ELR (cell line): ENCODE measurements around the gene PLAAT2.
"Not testable (repeated sequence)": the region's sequence is repeated elsewhere in the genome, so short reads cannot be mapped to it uniquely, and the experiment has no call there.

Experiments used
- DNase-seq: peaks from one replicate; pipeline ENCODE4 v3.0.0-alpha.2; 2015; ENCODE audit warnings: low read depth

The PLAAT2 gene

DNA sequence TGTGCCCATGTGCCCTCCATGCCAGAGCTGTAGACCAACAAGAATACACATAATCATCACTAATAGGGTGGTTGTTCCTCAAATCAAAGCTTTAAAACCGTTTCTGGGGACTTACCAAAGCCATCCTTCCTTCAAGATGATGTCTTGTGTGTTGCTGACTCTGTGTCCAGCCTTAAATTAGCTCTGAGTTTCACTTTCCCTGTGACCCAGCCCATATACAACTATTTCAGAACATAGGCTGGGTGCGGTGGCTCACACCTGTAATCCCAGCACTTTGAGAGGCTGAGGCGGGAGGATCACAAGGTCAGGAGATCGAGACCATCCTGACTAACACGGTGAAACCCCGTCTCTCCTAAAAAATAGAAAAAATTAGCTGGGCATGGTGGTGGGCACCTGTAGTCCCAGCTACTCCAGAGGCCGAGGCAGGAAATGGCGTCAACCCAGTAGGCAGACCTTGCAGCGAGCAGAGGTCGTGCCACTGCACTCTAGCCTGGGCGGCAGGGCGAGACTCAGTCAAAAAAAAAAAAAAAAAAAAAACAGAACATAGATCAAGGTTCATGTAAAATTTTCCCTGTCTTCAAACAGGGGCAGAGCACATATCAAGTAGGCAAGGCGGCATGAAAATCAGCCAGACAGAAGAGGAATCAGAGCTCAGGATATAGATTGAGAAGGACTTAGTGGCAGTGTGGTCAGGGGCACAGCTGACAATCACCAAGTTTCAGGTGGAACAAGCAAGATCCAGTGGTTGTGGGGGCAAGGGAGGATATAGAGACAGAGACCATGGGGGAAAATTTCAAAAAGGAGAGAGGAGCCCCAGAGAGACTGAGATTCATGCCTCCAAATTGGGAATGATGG is at the start of gene PLAAT2:
Gene PLAAT2 (minus strand): TSS at position 179 of the 855 bp plus-strand sequence. CDS start 55 bp downstream, at position 124.
- DNase-seq: no peak

DNA sequence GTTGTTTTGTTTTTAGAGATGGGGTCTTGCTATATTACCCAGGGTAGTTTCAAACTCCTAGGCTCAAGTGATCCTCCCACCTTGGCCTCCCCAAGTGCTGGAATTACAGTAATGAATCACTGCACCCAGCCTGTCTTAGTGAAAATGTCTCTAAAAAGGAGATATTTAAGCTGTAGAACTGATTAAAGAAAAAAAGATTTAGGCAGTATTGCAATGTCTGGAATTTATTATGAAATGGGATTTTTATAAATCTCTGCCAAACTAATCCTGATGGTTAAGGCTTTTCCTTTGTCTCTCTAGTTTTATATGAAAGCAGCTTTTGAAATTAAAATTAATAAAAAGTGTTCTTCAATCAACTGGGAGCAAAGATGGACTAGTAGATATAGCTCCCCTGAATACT is 49.0 kb upstream of the PLAAT2 start:
- DNase-seq: no peak

DNA sequence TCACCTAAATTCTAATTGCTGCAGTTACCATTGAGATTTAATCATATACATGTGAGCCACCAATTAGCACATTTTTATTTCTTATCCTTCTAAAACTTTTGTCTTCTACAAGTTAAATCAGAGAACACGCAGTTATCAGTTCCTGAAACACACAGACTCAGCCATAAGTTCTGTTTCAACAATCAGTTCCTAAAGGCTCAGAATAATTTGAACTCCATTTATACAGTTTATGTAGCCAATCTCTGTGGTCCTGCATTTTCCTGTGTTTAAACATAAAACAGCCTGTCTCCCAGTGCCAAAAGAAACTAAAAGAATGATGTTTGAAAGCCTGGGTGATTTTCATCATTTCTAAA is 48.2 kb upstream of the PLAAT2 start:
- no peak for DNase-seq

DNA sequence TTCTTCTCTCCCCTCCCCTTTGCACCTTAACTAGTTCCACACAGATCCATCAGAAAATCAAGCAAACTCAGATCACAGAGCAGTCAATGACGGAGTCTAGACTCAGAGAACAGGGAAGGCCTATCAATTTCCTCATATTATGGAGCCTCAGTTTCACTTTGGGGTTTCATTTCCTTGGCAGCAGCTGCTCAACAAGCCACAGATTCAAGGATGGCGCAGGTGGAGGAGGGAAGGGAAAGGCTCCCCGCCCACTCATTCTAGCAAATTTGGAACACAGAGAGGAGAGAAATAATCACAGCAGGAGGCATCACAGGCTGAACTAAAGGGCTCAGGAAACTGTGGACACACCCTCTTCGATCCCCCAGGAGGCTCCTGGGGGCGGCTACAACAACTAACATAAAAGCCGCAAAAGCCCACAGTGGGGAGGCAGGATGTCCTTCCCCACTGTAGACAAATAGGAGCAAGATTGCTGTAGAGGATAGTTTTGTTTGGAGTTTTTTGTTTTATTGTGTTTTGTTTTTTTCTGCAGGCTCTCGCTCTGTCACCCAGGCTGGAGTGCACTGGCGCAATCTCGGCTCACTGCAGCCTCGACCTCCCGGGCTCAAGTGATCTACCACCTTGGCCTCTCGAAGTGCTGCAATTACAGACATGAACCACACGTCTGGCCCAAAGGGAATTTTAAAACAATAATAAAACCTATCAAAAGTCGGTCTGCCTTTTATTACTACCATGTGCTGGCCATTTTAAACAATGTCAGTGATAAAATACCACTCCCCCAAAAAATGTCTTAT is 47.6 kb upstream of the PLAAT2 start:
- no peak for DNase-seq

DNA sequence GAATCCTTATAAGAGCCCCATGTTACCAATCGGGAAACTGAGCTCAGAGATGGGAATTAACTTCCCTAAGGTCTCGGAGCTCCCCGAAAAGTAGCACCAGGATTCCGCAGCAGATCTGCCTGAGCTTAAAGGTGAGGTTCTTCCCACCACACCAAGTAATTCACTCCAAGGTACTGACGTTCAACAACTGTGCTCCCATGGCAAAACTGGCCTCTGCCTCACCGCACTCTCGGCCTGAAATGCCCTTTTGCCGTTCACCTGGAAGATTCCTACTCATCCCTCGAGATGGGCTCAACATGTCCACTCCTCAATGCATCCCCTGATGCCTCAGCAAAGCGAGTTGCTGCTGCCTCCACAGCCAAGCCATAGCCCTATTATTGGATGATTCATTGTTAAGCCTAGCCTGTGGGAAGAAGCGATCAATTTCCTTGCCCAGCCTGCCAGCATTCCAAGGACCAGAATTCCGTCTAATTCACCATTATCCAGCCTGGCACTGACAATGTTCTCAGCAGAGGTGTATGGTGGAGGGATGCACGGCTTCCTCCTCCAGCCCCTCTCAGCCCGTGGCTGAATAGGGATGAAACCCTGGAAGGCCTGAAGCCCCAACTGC is 46.9 kb upstream of the PLAAT2 start:
- DNase-seq: peak; percentile 41

DNA sequence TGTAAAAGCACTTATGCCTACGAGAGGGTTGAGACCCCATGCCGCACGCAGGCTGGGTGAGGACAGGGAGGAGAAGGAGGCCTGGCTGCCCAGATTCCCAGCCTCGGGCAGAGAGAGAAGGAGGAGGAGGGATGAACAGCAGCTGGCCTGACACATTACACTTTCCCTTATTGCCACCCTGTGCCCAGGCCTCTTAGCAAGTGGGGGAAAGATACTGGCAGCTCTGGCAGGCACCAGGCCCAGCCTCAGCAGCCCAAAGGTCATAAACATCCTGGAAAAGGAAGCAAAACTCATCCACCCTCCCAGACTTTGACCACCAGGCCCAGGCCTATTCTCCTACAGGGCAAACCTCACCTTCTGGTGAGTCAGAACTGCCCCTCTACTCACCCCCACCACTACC is 46.4 kb upstream of the PLAAT2 start:
- peak; percentile 16 for DNase-seq

DNA sequence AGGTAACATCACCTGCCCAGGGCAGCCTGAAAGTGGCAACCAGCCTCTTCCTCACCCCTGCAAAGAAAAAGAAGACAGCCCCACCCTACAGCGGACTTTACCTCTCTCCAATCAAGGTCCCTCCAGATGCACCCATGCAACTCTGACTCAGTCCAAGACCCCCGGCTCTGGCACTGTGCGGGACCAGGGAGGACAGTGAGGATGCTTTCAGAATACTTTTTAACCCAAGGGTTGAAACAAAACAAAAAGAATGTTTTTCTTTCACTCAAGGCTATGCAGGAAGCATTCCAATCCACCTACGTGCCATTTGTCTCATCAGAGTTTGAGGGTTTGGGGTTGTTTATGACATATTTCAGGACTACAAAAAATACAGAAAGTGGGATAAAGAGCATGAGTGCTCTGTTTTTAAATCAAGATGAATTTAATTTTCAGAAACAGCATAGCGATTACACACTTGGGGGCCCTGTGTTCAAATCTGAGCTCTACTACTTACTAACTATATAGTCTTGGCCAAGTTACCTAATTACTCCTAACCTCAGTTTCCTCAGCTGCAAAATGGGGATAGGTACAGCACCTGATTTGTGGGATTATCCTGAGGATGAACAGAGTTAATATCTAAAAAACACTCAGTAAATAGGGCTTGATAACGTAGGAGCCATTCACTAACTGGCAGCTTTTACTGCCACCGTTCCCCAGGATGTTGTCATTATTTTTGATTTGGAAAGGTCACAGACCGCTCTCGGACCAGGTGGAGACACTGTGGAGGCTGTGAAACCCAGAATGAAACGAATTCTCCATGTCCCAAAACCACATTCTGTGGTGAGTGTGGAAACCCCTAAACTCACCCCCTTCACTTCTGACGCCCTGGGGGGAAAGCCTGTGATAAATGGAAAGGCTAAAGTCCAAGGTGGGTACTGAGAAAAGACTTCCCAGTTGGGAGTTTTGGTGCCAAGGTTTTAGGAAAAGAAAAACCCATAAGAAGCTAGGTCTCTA is 45.5 kb upstream of the PLAAT2 start:
- peak; percentile 77 for DNase-seq

DNA sequence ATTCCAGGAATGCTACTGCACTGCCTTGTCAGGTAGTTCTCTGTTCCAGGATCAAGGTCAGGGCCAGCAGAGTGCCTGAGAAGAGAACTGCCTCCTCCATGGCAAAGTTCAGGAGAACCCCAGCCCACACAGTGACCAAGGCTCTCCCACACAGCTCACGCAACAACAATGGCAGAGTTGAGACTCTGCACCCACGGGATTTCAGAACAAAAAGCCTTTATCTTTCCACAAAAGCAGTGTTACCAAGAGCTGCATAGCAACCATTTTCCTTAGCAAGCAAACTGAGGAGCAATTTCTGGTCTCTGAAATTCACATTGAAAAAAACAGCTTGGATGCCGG is 40.0 kb upstream of the PLAAT2 start:
- no peak for DNase-seq

DNA sequence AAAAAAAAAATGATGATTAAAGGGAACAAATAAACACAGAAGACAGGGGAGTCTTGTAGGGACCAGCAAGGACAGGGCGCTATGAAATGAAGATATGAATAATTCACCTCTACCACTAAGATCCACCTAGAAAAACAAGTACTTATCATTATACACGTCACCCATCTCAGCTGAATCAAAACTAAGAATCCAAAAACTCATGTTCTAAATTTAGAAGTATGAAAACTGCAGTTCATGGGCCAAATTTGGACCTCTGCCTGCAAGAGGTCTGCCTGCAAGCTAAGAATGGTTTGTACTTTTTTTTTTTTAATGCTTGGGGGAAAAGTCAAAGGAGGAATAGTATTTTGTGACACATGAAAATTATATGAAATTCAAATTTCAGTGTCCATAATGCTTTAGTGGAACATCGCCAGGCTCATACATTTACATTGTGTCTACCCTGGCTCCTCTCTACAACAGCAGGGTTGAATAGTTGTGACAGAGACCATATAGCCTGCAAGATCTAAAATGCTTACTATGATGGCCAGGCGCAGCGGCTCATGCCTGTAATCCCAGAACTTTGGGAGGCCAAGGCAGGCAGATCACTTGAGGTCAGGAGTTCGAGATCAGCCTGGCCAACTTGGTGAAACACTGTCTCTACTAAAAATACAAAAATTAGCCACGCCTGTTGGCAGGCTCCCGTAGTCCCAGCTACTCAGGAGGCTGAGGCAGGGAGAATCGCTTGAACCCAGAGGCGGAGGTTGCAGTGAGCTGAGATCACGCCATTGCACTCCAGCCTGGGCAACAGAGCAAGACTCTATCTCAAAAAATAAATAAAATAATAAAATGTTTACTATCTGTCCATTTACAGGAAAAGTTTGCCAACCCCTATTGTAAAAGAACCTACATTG is 39.4 kb upstream of the PLAAT2 start:
- not testable (repeated sequence) for DNase-seq

DNA sequence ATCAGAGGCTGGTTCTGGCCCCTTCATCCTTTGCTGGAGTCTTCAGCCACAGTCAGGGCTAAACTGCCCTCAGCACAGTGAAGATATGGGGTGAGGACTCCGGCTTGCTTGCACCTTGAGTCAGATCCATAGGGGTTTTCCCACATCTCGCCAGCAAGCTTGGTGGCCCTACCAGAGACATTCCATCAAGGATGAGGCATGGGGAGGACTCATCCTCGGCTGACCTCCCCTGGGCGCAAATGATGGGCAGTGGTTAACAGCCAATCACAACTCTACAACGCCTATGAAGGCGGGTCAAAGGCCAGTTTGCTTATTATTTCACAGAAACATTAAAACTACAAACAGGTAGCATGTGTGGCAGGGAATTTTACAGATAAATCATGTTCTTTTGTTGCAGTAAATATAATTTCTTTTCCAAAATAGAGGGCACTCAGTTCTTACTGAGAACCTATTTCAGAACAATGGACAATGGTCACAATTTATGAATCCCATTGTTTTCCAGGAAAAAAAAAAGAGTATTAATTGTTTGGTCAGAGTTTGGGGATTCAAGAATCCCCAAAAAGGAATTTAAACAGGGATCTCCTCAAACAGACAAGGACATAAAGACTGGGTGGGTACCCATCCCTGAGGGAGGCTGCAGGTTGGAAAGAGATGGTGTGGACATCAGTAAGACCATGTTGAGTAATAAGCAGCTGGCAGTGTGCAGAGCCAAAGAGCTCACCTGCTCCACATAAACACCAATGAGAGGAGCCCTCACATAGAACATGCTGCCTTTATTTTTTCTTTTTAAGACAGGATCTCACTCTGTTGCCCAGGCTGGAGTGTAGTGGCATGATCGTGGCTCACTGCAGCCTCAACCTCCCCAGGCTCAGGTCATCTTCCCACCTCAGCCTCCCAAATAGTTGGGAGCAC is 36.3 kb upstream of the PLAAT2 start:
- peak; percentile 98 for DNase-seq

DNA sequence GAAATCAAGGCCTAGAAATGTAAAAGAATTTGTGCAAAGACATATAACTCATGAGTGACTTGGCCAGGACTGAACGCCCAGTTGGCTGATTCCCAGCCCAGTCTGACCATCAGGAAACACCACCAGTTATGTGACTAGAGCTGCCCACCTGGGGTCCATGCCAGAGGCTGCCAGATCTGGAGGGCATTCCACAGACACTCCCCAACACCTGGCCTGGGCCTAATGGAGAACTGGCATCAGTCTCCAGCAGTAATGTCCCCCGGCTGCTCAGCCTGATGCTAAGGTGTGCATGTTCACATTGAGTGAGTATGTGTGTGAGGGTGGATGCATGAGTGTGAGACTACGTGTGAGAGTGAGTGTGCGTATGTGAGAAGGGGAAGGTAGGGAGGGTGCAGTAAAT is 35.4 kb upstream of the PLAAT2 start:
- DNase-seq: no peak

DNA sequence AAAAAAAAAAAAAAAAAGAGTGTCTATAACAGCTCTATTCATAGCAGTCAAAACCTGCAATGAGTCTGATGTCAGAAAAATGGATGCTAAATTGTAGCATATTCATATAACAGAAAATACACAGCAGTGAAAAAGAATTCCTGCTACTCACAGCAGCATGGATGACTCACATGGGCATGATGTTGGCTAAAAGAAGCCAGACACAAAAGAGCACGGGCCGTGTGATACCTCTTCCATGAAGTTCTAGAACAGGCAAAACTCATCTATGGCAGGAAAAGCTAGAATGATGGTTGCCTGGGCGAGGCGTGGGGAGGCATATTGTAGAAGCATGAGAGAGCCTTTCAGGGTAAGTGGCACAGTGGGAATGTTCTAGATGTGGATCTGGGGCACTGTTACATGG is 32.1 kb upstream of the PLAAT2 start:
- DNase-seq: peak; percentile 68

DNA sequence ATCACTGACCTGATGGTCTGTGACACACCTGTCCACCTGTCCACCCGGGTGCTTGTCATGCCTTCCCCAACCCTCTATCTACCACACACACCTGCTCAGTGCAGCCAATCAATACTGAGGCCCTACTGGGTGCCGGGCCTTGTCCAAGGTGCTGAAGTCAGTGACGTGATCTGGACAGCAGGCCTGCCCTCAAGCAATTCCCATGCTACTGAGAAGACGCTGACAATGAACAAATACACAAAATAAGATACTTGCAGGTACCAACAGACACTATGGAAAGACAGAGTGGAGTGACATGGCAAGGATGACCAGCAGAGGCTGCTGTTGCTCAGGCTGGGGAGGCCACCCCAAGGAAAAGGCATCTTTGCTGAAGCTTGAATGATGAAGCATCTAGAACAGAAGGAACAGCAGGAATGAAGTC is 29.8 kb upstream of the PLAAT2 start:
- DNase-seq: peak; percentile 60

DNA sequence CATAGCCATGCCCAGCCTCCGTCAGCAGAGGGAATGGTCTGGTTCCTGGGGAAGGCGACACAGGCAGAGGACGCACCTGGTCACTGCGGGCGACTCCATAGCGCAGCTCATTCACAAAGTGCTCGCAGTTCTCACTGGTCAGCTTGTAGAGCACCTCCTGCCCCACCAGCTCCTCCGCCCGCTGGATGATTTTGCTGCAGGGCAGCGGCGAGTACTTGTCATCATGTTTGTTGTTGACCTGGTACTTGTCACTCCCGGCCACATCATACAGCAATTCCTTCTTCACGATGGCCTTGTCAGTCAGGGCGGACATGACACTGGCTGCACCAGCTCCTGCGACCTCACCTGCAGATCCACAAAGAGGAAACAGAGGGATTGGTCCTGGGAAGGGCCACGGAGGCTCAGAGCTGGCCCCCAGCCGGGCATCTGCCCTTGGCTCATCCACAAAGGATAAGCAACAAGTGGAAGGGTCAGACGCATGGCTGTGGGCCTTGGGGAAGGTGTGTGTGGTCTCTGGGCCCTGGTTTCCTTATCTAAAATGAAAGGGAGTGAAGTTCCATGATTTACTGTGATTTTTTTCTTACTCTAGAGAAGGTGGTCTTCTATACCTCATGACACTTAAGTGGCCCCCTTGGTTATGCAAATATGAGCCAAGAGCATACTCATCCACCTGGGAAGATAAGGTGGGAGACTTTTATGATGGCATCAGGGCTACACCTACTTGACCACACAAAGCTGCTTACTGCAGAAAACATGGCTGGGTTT is 27.0 kb upstream of the PLAAT2 start:
- DNase-seq: no peak

DNA sequence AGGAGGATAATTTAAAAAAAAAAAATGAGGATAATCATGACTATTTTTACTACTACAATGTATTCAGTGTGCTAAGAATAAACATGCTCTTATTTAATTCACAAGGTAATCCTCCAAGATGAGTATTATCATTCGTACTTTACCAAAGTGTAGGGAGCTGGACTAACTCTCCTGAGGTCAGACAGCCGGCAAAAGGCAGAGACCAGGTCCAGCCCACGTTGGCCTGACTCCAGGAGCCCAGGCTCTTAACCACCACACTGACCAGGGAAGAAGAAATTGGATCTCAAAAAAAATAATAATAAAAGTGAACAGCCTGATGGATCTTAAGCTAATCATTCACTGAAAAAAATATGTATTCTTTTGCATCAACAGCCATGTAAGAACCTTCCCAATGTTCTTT is 25.8 kb upstream of the PLAAT2 start:
- no peak for DNase-seq

DNA sequence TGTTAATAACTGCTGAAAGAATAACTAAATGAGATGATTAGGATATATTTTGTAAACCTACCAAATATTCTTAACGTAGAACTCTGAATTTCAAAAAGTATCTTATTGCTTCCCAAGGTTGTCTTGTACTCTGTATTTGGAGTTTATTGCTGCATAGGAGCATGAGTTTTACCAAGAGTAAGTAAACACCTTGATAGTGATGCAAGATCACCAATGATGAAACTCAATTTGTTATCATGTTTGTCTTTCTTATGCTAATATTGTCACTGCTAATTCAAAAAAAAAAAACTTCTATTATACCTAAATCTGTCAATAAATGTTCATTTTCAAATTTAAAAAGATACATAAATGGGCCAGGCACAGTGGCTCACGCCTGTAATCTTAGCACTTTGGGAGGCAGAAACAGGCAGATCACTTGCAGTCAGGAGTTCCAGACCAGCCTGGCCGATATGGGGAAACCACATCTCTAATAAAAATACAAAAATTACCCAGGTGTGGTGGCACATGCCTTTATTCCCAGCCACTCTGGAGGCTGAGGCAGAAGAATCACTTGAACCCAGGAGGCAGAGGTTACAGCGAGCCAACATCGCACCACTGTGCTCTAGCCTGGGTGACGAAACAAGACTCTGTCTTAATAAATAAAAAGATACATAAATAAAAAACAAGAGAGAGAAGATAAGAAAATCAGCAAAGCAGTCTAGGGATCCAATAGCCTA is 23.4 kb upstream of the PLAAT2 start:
- DNase-seq: no peak

DNA sequence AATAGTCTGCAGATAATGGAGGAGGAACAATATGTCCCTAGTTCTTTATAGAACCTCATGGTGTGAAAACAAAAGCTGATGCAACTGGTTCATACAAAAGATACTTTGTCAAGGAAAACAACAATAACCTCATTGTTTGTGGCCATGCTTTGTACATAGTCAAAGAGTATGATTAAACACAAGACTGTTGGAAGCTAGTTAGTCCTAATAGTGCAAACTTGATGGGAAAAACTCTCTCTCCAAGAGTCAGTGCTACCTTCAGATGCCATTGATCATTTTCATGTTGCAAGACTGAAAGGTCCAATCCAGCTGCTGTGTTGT is 20.1 kb upstream of the PLAAT2 start:
- DNase-seq: no peak

DNA sequence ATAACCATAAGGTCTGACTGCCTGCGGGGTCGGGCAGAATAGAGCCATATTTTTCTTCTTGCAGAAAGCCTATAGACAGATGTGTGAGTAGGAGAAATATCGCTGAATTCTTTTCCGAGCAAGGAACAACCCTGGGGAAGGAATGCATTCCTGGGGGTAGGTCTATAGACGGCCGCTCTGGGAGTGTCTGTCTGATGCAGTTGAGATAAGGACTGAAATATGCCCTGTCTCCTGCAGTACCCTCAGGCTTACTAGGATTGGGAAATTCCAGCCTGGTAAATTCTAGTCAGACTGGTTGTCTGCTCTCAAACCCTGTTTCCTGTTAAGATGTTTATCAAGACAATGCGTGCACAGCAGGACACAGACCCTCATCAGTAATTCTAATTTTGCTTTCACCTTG is 18.0 kb upstream of the PLAAT2 start:
- not testable (repeated sequence) for DNase-seq
